Heart right ventricle (tissue), 16 donors: ENCODE results near the gene ST6GALNAC3. TPM values are rescaled to one million over a fixed set of nuclear protein-coding genes. Genes with fewer than 3 reads are reported as not detected.

Source experiments
- ATAC-seq, 8 donors: fragments of 200-7000 bp; cut with Tn5 transposase; one replicate each; pipeline ENCODE4 v1.9.1; 2020; ENCODE audit warnings: mild to moderate bottlenecking in 8 of 8, moderate library complexity in 8 of 8, moderate number of reproducible peaks in 1 of 8
- DNase-seq, 2 donors: peaks; one replicate each; pipeline ENCODE4 v3.0.0-alpha.2; 2020
- H3K27ac ChIP-seq, 10 donors: fragments of 200-600 bp; sonication (generic) in 2 of 10; one replicate each; pipeline versions ENCODE4 v1.5.0 to v1.8.0; 2020 to 2022; ENCODE audit warnings: mild to moderate bottlenecking in 3 of 10
- H3K27me3 ChIP-seq, 7 donors: fragments of 200-600 bp; one replicate each; pipeline ENCODE4 v1.8.0; 2021 to 2022; ENCODE audit warnings: mild to moderate bottlenecking in 2 of 7
- H3K36me3 ChIP-seq, 9 donors: fragments of 200-600 bp; sonication (generic) in 1 of 9; one replicate each; pipeline versions ENCODE4 v1.5.0 to v1.8.0; 2020 to 2022; ENCODE audit warnings: mild to moderate bottlenecking in 2 of 9
- H3K4me1 ChIP-seq, 9 donors: fragments of 200-600 bp; sonication (generic) in 1 of 9; one replicate each; pipeline versions ENCODE4 v1.5.0 to v1.8.0; 2020 to 2022; ENCODE audit warnings: mild to moderate bottlenecking in 4 of 9
- H3K4me3 ChIP-seq, 10 donors: fragments of 200-600 bp; sonication (generic) in 2 of 10; one replicate each; pipeline versions ENCODE4 v1.5.0 to v1.8.0; 2020 to 2022; ENCODE audit warnings: mild to moderate bottlenecking in 7 of 10, moderate library complexity in 2 of 10
- H3K9me3 ChIP-seq, 11 donors: fragments of 200-600 bp in 10 of 11; sonication (generic) in 2 of 11; one replicate each; pipeline versions ENCODE4 v1.5.0 to v1.8.0; 2013 to 2022; ENCODE audit warnings: mild to moderate bottlenecking in 2 of 11, control low read depth in 1 of 11, moderate library complexity in 1 of 11
- WGBS, 2 donors: extraction: QIAGEN DNeasy Blood & Tissue Kit; methylation state at CpG; one replicate each; pipeline ENCODE4 v1.1.7; 2013; ENCODE audit warnings: inconsistent platforms in 1 of 2; 5-methylcytosine and 5-hydroxymethylcytosine counted together
- intact Hi-C, 10 donors: fragments of 100-400 bp; cut with DNase I; formaldehyde crosslinking; loops; one replicate each; pipeline versions ENCODE4 v1.11.1 to v1.14.2; 2022
- polyA plus RNA-seq, 2 donors: library from polyadenylated mRNA; stranded (reverse); fragments of 200-250 nt; gene quantifications; one replicate each; pipeline ENCODE4 v1.2.3, GENCODE V29; 2013
- total RNA-seq, 10 donors: library from RNA; stranded (reverse); fragmentation: NEBNext Ultra II Directional in 3 of 10; extraction: Animal tissue kit (Norgen Biotek cat#: 25700) in 3 of 10; gene quantifications; one replicate each; pipeline versions ENCODE4 v1.2.1 to v1.2.4, GENCODE V29; 2021 to 2023
- TF ChIP-seq, protein P1 (sequence below), 9 donors: fragments of 200-600 bp; sonication (generic) in 2 of 9; IDR thresholded peaks; one replicate each; pipeline versions ENCODE4 v1.5.0 to v1.8.0; 2021 to 2022; ENCODE audit warnings: antibody characterized with exemption in 9 of 9, mild to moderate bottlenecking in 5 of 9, moderate library complexity in 1 of 9
- donor health status: Arrhythmogenic right ventricular cardiomyopathy.
- donor health status: ischemic (EF 13 %, LVEDD 7.1; RV severe dilation, severe dysfunction).
- donor health status: healthy with polysubstance abuse.
- donor health status: DM: no; HTN: yes; CAD: no.
- donor health status: DM: no; HTN: no; CAD: no.
- donor health status: ischemic (EF 25% LVEDD 6.9; RV normal size, moderate dysfunction).
- donor health status: ischemic (EF 25% LVEDD 5.7; RV mildly dilated, moderate dysfunction).
- donor health status: healthy.
- donor health status: DM: yes; HTN: yes; CAD: no.
- donor health status: Ischemic cardiomyopathy.
- donor health status: ischemic (EF 35%, LVEDD 5.7; RV mildly dilated, moderate dysfunction).
- donor health status: nonischemic (EF 11% LVEDD 7.7; RV severe dilation, severe dysfunction).
- donor health status: DM: yes; HTN: yes; CAD: no.
- donor health status: PGD.
- donor health status: ischemic (EF 29% LVEDD 5.4; RV normal size, mild dysfunction).
- donor health status: nonischemic (EF 23%, LVEDD 6.1; RV moderate dilation, normal function).

ST6GALNAC3 gene
- total and polyA plus RNA-seq, 12 donors, result 2.8 to 10.3 (median 4.8) TPM

DNA sequence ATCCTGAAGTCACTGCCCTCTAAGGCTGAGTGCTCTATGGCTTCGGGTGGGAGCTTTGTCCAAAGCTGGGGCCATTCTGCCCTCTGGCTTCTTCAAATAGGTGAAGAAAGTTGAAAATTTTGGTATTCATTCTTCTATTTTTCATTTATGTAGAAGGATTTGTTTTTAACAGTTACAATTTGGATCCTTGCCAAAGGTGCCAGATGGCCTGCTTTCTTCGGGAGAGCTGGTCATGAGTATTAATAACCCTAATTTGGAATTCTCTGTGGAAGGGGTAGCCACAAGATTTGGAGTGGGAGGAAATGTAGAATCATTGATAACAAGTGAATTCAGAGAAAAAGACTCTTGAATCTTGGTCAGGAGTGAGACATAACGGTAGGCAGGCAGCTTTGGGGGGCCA lies 422.3 kb downstream of the ST6GALNAC3 start:
- Histone ChIP-seq H3K27ac (no peak overlapping the region), H3K27me3 (no peaks in the 10 kb centered on the region), H3K4me3 (no peak overlapping the region), H3K4me1 (peaks cover 0 to 10% (median 3%) of the 10 kb centered on the region in 9 donors), H3K36me3 (no peaks in the 10 kb centered on the region), H3K9me3 (no peaks in the 10 kb centered on the region)
- TF ChIP-seq, protein P1, sequence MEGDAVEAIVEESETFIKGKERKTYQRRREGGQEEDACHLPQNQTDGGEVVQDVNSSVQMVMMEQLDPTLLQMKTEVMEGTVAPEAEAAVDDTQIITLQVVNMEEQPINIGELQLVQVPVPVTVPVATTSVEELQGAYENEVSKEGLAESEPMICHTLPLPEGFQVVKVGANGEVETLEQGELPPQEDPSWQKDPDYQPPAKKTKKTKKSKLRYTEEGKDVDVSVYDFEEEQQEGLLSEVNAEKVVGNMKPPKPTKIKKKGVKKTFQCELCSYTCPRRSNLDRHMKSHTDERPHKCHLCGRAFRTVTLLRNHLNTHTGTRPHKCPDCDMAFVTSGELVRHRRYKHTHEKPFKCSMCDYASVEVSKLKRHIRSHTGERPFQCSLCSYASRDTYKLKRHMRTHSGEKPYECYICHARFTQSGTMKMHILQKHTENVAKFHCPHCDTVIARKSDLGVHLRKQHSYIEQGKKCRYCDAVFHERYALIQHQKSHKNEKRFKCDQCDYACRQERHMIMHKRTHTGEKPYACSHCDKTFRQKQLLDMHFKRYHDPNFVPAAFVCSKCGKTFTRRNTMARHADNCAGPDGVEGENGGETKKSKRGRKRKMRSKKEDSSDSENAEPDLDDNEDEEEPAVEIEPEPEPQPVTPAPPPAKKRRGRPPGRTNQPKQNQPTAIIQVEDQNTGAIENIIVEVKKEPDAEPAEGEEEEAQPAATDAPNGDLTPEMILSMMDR (IDR thresholded peaks at IDR 0.05), result no peak
- intact Hi-C loops, result no loop called here
- 56 to 57% methylated on average over 3 of the region's 3 CpGs for WGBS, 2 donors
- ATAC-seq, result no peak
- DNase-seq, result no peak

DNA sequence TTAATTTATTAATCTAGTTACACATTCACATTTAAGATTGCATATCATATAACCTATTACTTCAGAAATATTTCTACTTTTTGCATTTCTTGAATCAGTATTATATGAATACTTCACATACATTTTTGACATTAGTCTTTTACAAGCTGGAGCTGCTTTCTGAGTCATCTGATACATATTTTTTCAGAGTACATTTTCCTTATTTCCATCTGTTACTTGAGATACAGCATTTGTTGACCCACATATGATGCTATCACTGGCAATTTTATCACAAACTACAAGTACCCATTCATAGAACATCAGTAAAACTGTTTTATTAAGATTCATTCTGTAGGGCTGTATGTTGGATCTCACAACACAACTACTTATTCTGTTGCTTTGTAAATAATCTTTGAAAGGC lies 425.6 kb downstream of the ST6GALNAC3 start:
- Histone ChIP-seq H3K27ac (no peak overlapping the region), H3K4me3 (no peak overlapping the region), H3K9me3 (no peaks in the 10 kb centered on the region), H3K4me1 (peaks cover 0 to 10% (median 3%) of the 10 kb centered on the region in 9 donors), H3K27me3 (no peaks in the 10 kb centered on the region), H3K36me3 (no peaks in the 10 kb centered on the region)
- DNase-seq (no peak), ATAC-seq (no peak)
- TF ChIP-seq, protein P1 (IDR thresholded peaks at IDR 0.05), result no peak
- intact Hi-C loops, result no loop called here

DNA sequence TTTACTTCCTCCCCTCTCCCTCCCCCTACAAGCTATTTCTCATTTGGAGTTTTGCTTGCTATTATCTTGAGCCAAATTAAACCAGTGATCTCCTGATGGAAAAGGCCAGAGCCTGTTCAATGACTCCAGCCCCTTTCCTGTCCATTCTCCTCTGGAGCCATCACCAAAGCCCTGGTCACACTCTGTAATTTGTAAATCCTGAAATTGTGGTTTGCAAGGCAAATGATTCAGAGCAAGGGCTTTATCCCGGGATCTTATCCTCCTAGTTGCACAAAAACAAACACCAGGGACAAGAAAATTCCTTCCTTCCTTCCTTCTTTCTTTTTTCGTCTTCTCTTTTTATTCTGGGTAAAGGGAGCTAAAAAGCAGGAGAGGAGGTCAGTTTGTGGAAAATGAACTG lies 426.6 kb downstream of the ST6GALNAC3 start:
- H3K4me3 ChIP-seq, result no peak overlapping the region

DNA sequence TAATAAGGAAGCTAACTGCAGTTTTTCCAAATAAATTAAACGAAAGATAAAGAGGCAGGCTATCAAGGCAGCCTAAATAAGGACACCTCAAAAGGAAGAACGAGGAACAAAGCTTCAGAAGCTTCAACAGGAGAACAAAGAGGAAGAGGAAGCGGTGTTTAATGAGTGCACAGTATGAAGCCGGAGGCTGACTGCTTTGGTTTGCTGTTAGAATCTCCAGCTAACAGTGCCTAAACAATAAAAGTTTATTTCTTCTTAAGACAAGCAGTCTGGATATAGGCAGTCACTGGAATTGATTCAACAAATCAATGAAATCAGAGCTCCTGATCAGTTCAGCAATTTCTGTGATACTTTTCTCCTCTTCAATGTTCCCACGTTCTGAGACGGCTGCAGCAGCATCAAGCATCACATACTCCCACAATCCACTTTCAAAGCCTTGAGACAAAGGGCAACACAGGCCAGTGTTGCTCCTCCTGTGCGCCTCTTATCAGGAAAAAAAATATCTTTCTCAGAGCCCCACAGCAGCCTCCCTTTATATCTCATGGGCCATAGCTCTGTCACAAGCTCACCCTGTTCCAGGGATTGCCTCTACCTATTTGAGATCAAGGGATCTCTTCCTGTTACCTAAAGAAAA lies 427.2 kb downstream of the ST6GALNAC3 start:
- intact Hi-C loops, result no loop called here
- no peak overlapping the region for H3K27ac ChIP-seq
- TF ChIP-seq, protein P1 (IDR thresholded peaks at IDR 0.05), result no peak
- peaks cover 0 to 10% (median 3%) of the 10 kb centered on the region in 9 donors for H3K4me1 ChIP-seq
- 68 to 70% methylated on average over 7 of the region's 7 CpGs for WGBS, 2 donors
- DNase-seq (no peak), ATAC-seq (no peak)
- no peaks in the 10 kb centered on the region for H3K27me3 ChIP-seq
- no peak overlapping the region for H3K4me3 ChIP-seq
- no peaks in the 10 kb centered on the region for H3K36me3 ChIP-seq
- H3K9me3 ChIP-seq, result no peaks in the 10 kb centered on the region

More for the DNA sequence above, 426.6 kb downstream of the ST6GALNAC3 start:
- peaks cover 0 to 10% (median 3%) of the 10 kb centered on the region in 9 donors for H3K4me1 ChIP-seq
- no peaks in the 10 kb centered on the region for H3K36me3 ChIP-seq
- TF ChIP-seq, protein P1 (IDR thresholded peaks at IDR 0.05), result no peak
- no peaks in the 10 kb centered on the region for H3K27me3 ChIP-seq
- H3K9me3 ChIP-seq, result no peaks in the 10 kb centered on the region
- intact Hi-C loops, result no loop called here
- 48 to 50% methylated on average over 2 of the region's 2 CpGs for WGBS, 2 donors
- ATAC-seq, result no peak
- no peak overlapping the region for H3K27ac ChIP-seq
- DNase-seq, result no peak
